ENCODE measurements around the gene PCDHGA12. TPM values are rescaled to one million over a fixed set of nuclear protein-coding genes. Genes with fewer than 3 reads are reported as not detected.

Gene PCDHGA12
- total and polyA plus RNA-seq, 10 of the 15 experiments (the other 5 are each of a cell fraction or from before 2014, with no cell fraction given) = 0.04 to 0.79 (median 0.36) TPM; not detected in 2

DNA sequence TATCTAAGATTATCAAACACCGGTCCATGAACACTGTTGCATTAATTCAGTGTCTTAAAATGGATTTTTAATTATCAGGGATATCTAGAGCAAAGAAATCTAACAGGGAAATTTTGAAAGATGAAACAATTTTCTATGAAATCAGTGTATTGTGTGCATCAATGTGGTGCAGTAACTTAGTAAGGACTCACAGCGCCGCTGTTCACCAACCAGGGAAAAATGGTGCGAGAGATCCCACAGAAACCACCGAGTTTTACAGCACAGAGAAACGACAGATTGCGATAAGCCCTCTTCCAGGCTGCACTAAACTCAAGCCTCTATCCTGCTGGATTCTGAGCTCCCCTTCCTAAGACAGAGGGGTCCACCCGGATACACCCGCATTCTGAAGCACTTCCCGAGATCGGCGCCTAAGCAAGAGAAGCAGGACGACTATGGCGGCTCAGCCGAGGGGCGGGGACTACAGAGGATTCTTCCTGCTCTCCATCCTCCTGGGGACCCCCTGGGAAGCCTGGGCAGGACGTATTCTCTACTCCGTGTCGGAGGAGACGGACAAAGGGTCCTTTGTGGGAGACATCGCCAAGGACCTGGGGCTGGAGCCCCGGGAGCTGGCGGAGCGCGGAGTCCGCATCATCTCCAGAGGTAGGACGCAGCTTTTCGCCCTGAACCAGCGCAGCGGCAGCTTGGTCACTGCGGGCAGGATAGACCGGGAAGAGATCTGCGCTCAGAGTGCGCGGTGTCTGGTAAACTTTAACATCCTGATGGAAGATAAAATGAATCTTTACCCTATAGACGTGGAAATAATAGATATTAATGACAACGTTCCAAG is 47.6 kb upstream of the PCDHGA12 start, which contains the start of gene PCDHGA7:
TSS of gene PCDHGA7 (plus strand) at position 274 of the 826 bp plus-strand sequence. CDS start at position 432, 158 bp downstream.
- Histone ChIP-seq H3K4me1 (ENCODE audit: control insufficient read depth, insufficient read depth, low read length) (no peaks in the 10 kb centered on the region), H3K9me3 (replicated peaks; ENCODE audit: control insufficient read depth, insufficient read depth, low read length) (no peaks in the 10 kb centered on the region; the same call in 2 of the 3 replicates), H3K36me3 (ENCODE audit: control insufficient read depth in 2 of 2, insufficient read depth in 2 of 2, low read length in 1 of 2) (no peaks in the 10 kb centered on the region), H3K4me2 (ENCODE audit: control insufficient read depth, insufficient read depth) (no peak within 1 kb of the TSS), H3K79me2 (ENCODE audit: control insufficient read depth, insufficient read depth, low read length) (no peaks in the 10 kb centered on the region), H3K27ac (ENCODE audit: control insufficient read depth, insufficient read depth) (no peak within 1 kb of the TSS), H3K27me3 (replicated peaks in 1 of 2; ENCODE audit: control insufficient read depth in 2 of 2, insufficient read depth in 2 of 2, low read length in 1 of 2) (no peaks in the 10 kb centered on the region), H3K9ac (ENCODE audit: control insufficient read depth, insufficient read depth, low read length) (no peak within 1 kb of the TSS), H4K20me1 (ENCODE audit: control insufficient read depth, insufficient read depth) (no peaks in the 10 kb centered on the region), H3K4me3 (no peak within 1 kb of the TSS), H2AFZ (ENCODE audit: control insufficient read depth, low read depth, low read length) (no peak within 1 kb of the TSS)
- WGBS (ENCODE audit: insufficient coverage, insufficient replicate concordance, low lambda C conversion rate, missing lambda C conversion rate) = 13% methylated on average over 37 of the region's 37 CpGs
- ChIA-PET CTCF (interaction anchor here (0.8 to 1.5 kb wide), 2 partner anchors 9 to 175 kb away, joined by 3 read pairs; no protein-coding TSS in a partner anchor), RAD21 (ENCODE audit: unreplicated experiment) (no interaction called here), POLR2A (no interaction called here), SMC1A (ENCODE audit: uncharacterized antibody, unreplicated experiment) (no interaction called here)
- no TSS peak for BruUV-seq (replicated peaks)
- ATAC-seq = no peak
- TF ChIP-seq HDAC6 (IDR thresholded peaks at IDR 0.05; ENCODE audit: unreplicated experiment) (no peak), NR2F1 (conservative IDR thresholded peaks at IDR 0.05) (no peak), RUNX3 (IDR thresholded peaks at IDR 0.05; ENCODE audit: low read length) (no peak), ZNF274 (IDR thresholded peaks at IDR 0.05; ENCODE audit: insufficient read depth, insufficient read length) (no peak), JUND (IDR thresholded peaks at IDR 0.05; ENCODE audit: low read depth, low read length) (no peak), ASH2L (IDR thresholded peaks at IDR 0.05; ENCODE audit: borderline replicate concordance, low read depth) (no peak), TCF7 (IDR thresholded peaks at IDR 0.05; ENCODE audit: borderline replicate concordance) (no peak), LARP7 (IDR thresholded peaks at IDR 0.05) (no peak), BHLHE40 (IDR thresholded peaks at IDR 0.05; ENCODE audit: borderline replicate concordance in 1 of 2, low read depth in 2 of 2, low read length in 1 of 2) (no peak), RELA (IDR thresholded peaks at IDR 0.05; ENCODE audit: borderline replicate concordance, partially characterized antibody) (no peak), SRF (IDR thresholded peaks at IDR 0.05; ENCODE audit: low read depth in 2 of 2, low read length in 2 of 2) (no peak), HCFC1 (IDR thresholded peaks at IDR 0.05; ENCODE audit: low read length) (no peak), SREBF1 (IDR thresholded peaks at IDR 0.05; ENCODE audit: low read length) (no peak)
- intact Hi-C loops (cut with micrococcal nuclease; ENCODE audit: unreplicated experiment) (no loop called here), in situ Hi-C loops (cut with MboI) (no loop called here)
- FAIRE-seq = no peak
- no peak for DNase-seq (ENCODE audit: low read depth, low spot score)

All from GM12878 (cell line).